ENCODE results near the gene ZCCHC4.

GRCh38 chr4:25347473-25347872, 34.9 kb downstream of the ZCCHC4 start:
- TF ChIP-seq, protein P1, sequence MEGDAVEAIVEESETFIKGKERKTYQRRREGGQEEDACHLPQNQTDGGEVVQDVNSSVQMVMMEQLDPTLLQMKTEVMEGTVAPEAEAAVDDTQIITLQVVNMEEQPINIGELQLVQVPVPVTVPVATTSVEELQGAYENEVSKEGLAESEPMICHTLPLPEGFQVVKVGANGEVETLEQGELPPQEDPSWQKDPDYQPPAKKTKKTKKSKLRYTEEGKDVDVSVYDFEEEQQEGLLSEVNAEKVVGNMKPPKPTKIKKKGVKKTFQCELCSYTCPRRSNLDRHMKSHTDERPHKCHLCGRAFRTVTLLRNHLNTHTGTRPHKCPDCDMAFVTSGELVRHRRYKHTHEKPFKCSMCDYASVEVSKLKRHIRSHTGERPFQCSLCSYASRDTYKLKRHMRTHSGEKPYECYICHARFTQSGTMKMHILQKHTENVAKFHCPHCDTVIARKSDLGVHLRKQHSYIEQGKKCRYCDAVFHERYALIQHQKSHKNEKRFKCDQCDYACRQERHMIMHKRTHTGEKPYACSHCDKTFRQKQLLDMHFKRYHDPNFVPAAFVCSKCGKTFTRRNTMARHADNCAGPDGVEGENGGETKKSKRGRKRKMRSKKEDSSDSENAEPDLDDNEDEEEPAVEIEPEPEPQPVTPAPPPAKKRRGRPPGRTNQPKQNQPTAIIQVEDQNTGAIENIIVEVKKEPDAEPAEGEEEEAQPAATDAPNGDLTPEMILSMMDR (IDR thresholded peaks at IDR 0.05): no peak
- TF ChIP-seq POLR2AphosphoS5 (IDR thresholded peaks at IDR 0.05; ENCODE audit: low read depth, low read length) (no peak), MAX (IDR thresholded peaks at IDR 0.05; ENCODE audit: low read depth) (no peak)
